Prostate gland (tissue), 2 donors: Measurements from ENCODE around the gene WASHC2C.
"Not testable (repeated sequence)": the region's sequence is repeated elsewhere in the genome, so short reads cannot be mapped to it uniquely, and the experiment has no call there.

Experiments
- POLR2A ChIP-seq: fragments of 450-650 bp; IDR thresholded peaks from one replicate; pipeline ENCODE4 v1.6.1; 2016; ENCODE audit warnings: antibody characterized with exemption, mild to moderate bottlenecking
- POLR2AphosphoS5 ChIP-seq: sonication (generic); formaldehyde crosslinking; IDR thresholded peaks from one replicate; pipeline ENCODE4 v1.6.1; 2017; ENCODE audit warnings: antibody characterized with exemption
- TF ChIP-seq, protein P1 (sequence below), 4 experiments: fragments of 200-600 bp in 2 of 4; fragments of 450-650 bp in 2 of 4; sonication (generic) in 2 of 4; IDR thresholded peaks; 1 replicate in 3 of 4; 2 replicates in 1 of 4; pipeline ENCODE4 v1.5.1; 2016 to 2019; ENCODE audit warnings: antibody characterized with exemption in 4 of 4, mild to moderate bottlenecking in 2 of 4, moderate library complexity in 2 of 4

- TF ChIP-seq, protein P1, sequence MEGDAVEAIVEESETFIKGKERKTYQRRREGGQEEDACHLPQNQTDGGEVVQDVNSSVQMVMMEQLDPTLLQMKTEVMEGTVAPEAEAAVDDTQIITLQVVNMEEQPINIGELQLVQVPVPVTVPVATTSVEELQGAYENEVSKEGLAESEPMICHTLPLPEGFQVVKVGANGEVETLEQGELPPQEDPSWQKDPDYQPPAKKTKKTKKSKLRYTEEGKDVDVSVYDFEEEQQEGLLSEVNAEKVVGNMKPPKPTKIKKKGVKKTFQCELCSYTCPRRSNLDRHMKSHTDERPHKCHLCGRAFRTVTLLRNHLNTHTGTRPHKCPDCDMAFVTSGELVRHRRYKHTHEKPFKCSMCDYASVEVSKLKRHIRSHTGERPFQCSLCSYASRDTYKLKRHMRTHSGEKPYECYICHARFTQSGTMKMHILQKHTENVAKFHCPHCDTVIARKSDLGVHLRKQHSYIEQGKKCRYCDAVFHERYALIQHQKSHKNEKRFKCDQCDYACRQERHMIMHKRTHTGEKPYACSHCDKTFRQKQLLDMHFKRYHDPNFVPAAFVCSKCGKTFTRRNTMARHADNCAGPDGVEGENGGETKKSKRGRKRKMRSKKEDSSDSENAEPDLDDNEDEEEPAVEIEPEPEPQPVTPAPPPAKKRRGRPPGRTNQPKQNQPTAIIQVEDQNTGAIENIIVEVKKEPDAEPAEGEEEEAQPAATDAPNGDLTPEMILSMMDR (IDR thresholded peaks at IDR 0.05), result not testable (repeated sequence)
- not testable (repeated sequence) for TF ChIP-seq POLR2A, POLR2AphosphoS5
These were observed 76.3 kb downstream of the WASHC2C start for GRCh38 chr10:45803060-45804010.
